MCF 10A (cell line): ENCODE measurements around the gene SIGLEC11. TPM values are rescaled to one million over a fixed set of nuclear protein-coding genes. Genes with fewer than 3 reads are reported as not detected.

ENCODE experiments used
- BruUV-seq: library from RNA; stranded (reverse); fragments of 400-500 nt; replicated peaks from 2 replicates; lab custom pipeline; 2021; lab: Mats Ljungman, UMichigan
- CTCF ChIA-PET: fragments of 300-600 bp; sonication (Branson Sonifier 250); formaldehyde crosslinking; extraction: SDS; loops from one replicate; lab custom pipeline; 2021; ENCODE audit warnings: antibody characterized with exemption, inconsistent platforms; lab: Yijun Ruan, JAX
- POLR2A ChIA-PET: fragments of 300-600, 350-650 bp; sonication (Branson Sonifier 250); formaldehyde crosslinking; extraction: SDS; loops from one replicate; lab custom pipeline; 2020; ENCODE audit warnings: antibody characterized with exemption, inconsistent platforms; lab: Yijun Ruan, JAX
- DNase-seq: peaks from one replicate; pipeline ENCODE4 v3.0.0-alpha.2; 2018; ENCODE audit not compliant: unreplicated experiment
- H3K27ac Mint-ChIP-seq: one replicate; pipeline ENCODE4 v1.8.0; 2022; ENCODE audit warnings: mild to moderate bottlenecking, low read depth, mixed read lengths; ENCODE audit not compliant: unreplicated experiment
- H3K27me3 Mint-ChIP-seq: one replicate; pipeline ENCODE4 v1.8.0; 2022; ENCODE audit warnings: mixed read lengths; ENCODE audit not compliant: insufficient read depth, unreplicated experiment
- H3K36me3 Mint-ChIP-seq: one replicate; pipeline ENCODE4 v1.8.0; 2022; ENCODE audit warnings: mild to moderate bottlenecking, moderate library complexity, mixed read lengths; ENCODE audit not compliant: insufficient read depth, unreplicated experiment
- H3K4me1 Mint-ChIP-seq: one replicate; pipeline ENCODE4 v1.8.0; 2022; ENCODE audit warnings: mixed read lengths; ENCODE audit not compliant: insufficient read depth, unreplicated experiment
- H3K4me3 Mint-ChIP-seq: one replicate; pipeline ENCODE4 v1.8.0; 2022; ENCODE audit warnings: mild to moderate bottlenecking, moderate library complexity, mixed read lengths; ENCODE audit not compliant: unreplicated experiment
- H3K9me3 Mint-ChIP-seq: one replicate; pipeline ENCODE4 v1.8.0; 2022; ENCODE audit warnings: mixed read lengths; ENCODE audit not compliant: unreplicated experiment
- CTCF ChIP-seq: fragments of 200-600 bp; IDR thresholded peaks from one replicate; pipeline ENCODE4 v1.8.0; 2022; ENCODE audit warnings: antibody characterized with exemption, mild to moderate bottlenecking; ENCODE audit not compliant: unreplicated experiment
- intact Hi-C: fragments of 100-400 bp; cut with micrococcal nuclease; formaldehyde crosslinking; loops from 2 replicates; pipeline ENCODE4 v1.14.1; 2022
- total RNA-seq: library from RNA; stranded (reverse); gene quantifications from 2 replicates; pipeline ENCODE4 v1.2.3, GENCODE V29; 2022

SIGLEC11 gene
- total RNA-seq, 1 experiment from 2014 or later: not detected

DNA sequence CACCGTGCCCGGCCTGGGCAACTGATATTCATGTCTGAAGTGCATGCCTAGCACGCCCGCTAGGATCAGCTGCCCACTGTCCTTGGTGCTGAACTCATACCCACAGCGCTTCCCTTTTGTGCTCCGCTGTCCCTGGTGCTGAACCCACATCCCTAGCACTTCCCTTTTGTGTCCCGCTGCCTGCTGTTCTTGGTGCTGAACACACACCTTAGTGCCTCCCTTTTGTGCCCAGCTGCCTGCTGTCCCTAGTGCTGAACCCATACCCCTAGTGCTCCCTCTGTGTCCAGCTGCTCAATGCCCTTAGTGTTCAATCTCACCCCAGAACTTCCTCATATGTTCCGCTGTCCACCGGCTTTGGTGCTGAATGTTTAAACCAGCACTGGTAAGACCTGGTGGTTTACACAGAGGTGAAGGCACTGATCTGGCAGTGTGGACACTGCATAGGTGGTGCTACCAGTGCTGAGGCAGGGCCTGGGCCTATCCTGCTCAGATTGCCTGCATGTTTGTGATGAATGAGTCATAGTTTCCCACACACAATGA lies 26.3 kb upstream of the SIGLEC11 start:
- Mint-ChIP-seq H3K27me3 (no peaks in the 10 kb centered on the region), H3K36me3 (peaks cover 17% of the 10 kb centered on the region), H3K4me3 (no peak overlapping the region), H3K4me1 (no peaks in the 10 kb centered on the region), H3K9me3 (no peaks in the 10 kb centered on the region), H3K27ac (no peak overlapping the region)
- peak; percentile 95 for DNase-seq
- no peak for TF ChIP-seq CTCF
- CTCF ChIA-PET: interaction anchor here (0.6 to 1.0 kb wide), 2 partner anchors 33 to 49 kb away, joined by 3 to 4 read pairs; no protein-coding TSS in a partner anchor
- POLR2A ChIA-PET: interaction anchor here (0.7 to 2.1 kb wide), 5 partner anchors 17 to 159 kb away, joined by 3 to 5 read pairs (median 5); partner anchors contain the start of genes VRK3 and ZNF473
- intact Hi-C loops: no loop called here
- no TSS peak for BruUV-seq

GRCh38 chr19:49986354-49986753 lies 25.4 kb upstream of the SIGLEC11 start:
- H3K27ac Mint-ChIP-seq: no peak overlapping the region
- CTCF ChIA-PET: interaction anchor here (0.6 to 0.8 kb wide), 3 partner anchors 24 to 85 kb away, joined by 3 to 4 read pairs (median 4); no protein-coding TSS in a partner anchor
- intact Hi-C loops: no loop called here
- peaks cover 23% of the 10 kb centered on the region for H3K36me3 Mint-ChIP-seq
- H3K9me3 Mint-ChIP-seq: no peaks in the 10 kb centered on the region
- H3K4me3 Mint-ChIP-seq: no peak overlapping the region
- no peaks in the 10 kb centered on the region for H3K4me1 Mint-ChIP-seq
- POLR2A ChIA-PET: interaction anchor here (0.7 to 1.8 kb wide), 4 partner anchors 34 to 1101 kb away, joined by 3 to 5 read pairs (median 4); partner anchors contain the start of genes VRK3 and ZNF473
- no peak for DNase-seq
- BruUV-seq: no TSS peak
- TF ChIP-seq CTCF: no peak
- H3K27me3 Mint-ChIP-seq: no peaks in the 10 kb centered on the region

GRCh38 chr19:49985871-49986270 lies 24.9 kb upstream of the SIGLEC11 start:
- no peaks in the 10 kb centered on the region for H3K4me1 Mint-ChIP-seq
- H3K27me3 Mint-ChIP-seq: no peaks in the 10 kb centered on the region
- no peaks in the 10 kb centered on the region for H3K9me3 Mint-ChIP-seq
- intact Hi-C loops: no loop called here
- no peak for TF ChIP-seq CTCF
- ChIA-PET CTCF (interaction anchor here (0.6 to 0.8 kb wide), 2 partner anchors 24 to 86 kb away, joined by 3 to 4 read pairs; no protein-coding TSS in a partner anchor), POLR2A (interaction anchor here (0.7 kb wide), 1 partner anchor 1102 kb away, joined by 3 read pairs; no protein-coding TSS in a partner anchor)
- no TSS peak for BruUV-seq
- peaks cover 23% of the 10 kb centered on the region for H3K36me3 Mint-ChIP-seq
- no peak for DNase-seq
- H3K4me3 Mint-ChIP-seq: no peak overlapping the region
- H3K27ac Mint-ChIP-seq: no peak overlapping the region

DNA sequence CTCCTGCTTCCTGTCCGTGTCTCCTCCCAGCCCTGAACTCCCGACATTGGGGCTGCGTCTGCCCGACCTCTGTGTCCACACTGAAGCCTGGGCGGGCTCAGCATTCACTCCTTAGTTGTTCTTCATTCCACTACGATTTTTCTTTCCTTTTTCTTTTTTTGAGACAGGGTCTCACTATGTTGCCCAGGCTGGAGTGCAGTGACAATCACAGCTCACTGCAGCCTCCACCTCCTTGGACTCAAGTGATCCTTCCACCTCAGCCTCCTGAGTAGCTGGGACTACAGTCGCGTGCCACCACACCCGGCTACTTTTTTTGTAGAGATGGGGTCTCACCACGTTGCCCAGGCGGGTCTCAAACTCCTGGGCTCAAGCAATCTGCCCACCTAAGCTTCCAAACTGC lies 23.5 kb upstream of the SIGLEC11 start:
- H3K9me3 Mint-ChIP-seq: no peaks in the 10 kb centered on the region
- no peak overlapping the region for H3K27ac Mint-ChIP-seq
- H3K4me1 Mint-ChIP-seq: no peaks in the 10 kb centered on the region
- intact Hi-C loops: loop anchor here (1.0 kb wide), 1 partner anchor 40 kb away; no protein-coding TSS in a partner anchor
- no peaks in the 10 kb centered on the region for H3K27me3 Mint-ChIP-seq
- BruUV-seq: no TSS peak
- no peak for DNase-seq
- peaks cover 23% of the 10 kb centered on the region for H3K36me3 Mint-ChIP-seq
- no peak for TF ChIP-seq CTCF
- ChIA-PET CTCF (interaction anchor here (0.7 to 1.7 kb wide), 6 partner anchors 8 to 46 kb away, joined by 3 to 7 read pairs (median 4); partner anchors contain the start of gene VRK3), POLR2A (interaction anchor here (0.7 kb wide), 1 partner anchor 313 kb away, joined by 3 read pairs; no protein-coding TSS in a partner anchor)
- no peak overlapping the region for H3K4me3 Mint-ChIP-seq
